Measurements from ENCODE around the gene DHPS. TPM values are rescaled to one million over a fixed set of nuclear protein-coding genes. Genes with fewer than 3 reads are reported as not detected.
"Not testable (repeated sequence)": the region's sequence is repeated elsewhere in the genome, so short reads cannot be mapped to it uniquely, and the experiment has no call there.

Gene DHPS
- total and polyA plus RNA-seq, 7 donors: 70.0 to 86.7 (median 83.8) TPM

DNA sequence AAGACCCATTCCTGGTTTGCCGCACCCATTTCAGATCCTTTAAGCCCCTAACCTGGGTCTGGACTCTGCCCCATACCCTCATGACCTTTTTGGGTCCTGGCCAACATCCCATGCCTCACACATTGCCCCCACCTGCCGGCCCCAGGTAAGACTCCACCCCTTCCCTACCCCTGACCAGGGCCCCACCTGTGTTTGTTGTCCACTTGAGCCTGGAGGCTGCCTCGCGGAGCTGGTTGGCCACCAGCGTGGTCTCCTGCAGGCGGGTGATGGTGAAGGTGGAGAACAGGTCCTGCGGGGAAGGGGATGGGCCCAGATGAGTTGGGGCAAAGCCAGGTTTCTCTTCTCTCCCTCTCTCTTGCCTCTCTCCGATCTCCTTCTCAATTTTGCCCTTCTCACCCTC lies 34.6 kb downstream of the DHPS start:
- WGBS, 3 donors: 70 to 75% (median 71%) methylated on average over 8 of the region's 8 CpGs
- Histone ChIP-seq H3K27me3 (ENCODE audit: insufficient read depth in 3 of 3, low read length in 2 of 3) (no peaks in the 10 kb centered on the region), H3K9me3 (no peaks in the 10 kb centered on the region), H3K4me3 (no peak overlapping the region), H3K27ac (no peak overlapping the region), H3K36me3 (ENCODE audit: insufficient read depth in 1 of 2, low read depth in 1 of 2) (peaks cover 0 to 12% of the 10 kb centered on the region in 2 donors), H3K4me1 (peaks cover 10% of the 10 kb centered on the region)
- DNase-seq (no peak), ATAC-seq (peak in 2 of 4 donors; percentile 4 to 16)
- intact Hi-C loops (cut with DNase I): no loop called here
- TF ChIP-seq, protein P1, sequence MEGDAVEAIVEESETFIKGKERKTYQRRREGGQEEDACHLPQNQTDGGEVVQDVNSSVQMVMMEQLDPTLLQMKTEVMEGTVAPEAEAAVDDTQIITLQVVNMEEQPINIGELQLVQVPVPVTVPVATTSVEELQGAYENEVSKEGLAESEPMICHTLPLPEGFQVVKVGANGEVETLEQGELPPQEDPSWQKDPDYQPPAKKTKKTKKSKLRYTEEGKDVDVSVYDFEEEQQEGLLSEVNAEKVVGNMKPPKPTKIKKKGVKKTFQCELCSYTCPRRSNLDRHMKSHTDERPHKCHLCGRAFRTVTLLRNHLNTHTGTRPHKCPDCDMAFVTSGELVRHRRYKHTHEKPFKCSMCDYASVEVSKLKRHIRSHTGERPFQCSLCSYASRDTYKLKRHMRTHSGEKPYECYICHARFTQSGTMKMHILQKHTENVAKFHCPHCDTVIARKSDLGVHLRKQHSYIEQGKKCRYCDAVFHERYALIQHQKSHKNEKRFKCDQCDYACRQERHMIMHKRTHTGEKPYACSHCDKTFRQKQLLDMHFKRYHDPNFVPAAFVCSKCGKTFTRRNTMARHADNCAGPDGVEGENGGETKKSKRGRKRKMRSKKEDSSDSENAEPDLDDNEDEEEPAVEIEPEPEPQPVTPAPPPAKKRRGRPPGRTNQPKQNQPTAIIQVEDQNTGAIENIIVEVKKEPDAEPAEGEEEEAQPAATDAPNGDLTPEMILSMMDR (IDR thresholded peaks at IDR 0.05): no peak

DNA sequence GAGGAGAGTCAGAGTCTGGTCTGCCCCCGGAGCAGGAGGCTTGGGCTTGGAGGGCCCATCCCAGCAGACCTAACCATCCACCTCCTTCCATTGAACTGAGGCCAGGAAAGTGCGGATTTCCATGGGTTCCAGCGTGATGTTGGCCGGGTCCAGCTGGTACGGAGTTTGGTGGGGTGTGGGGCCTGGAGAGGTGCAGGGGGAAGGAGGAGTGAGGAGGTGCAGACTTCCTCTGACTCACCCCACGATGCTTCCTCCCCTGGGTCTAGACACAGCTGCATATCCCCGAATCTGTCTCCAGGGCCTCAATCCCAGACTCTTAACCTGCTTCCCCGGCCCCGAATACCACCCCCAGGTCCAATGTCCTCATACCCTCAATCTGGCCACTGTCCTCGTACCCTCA lies 35.1 kb downstream of the DHPS start:
- Histone ChIP-seq H3K27ac (no peak overlapping the region), H3K4me3 (no peak overlapping the region), H3K36me3 (ENCODE audit: insufficient read depth in 1 of 2, low read depth in 1 of 2) (peaks cover 0 to 7% of the 10 kb centered on the region in 2 donors), H3K9me3 (no peaks in the 10 kb centered on the region), H3K27me3 (ENCODE audit: insufficient read depth in 3 of 3, low read length in 2 of 3) (no peaks in the 10 kb centered on the region), H3K4me1 (peaks cover 10% of the 10 kb centered on the region)
- DNase-seq (no peak), ATAC-seq (no peak)
- 77 to 82% (median 79%) methylated on average over 10 of the region's 10 CpGs for WGBS, 3 donors
- intact Hi-C loops (cut with DNase I): no loop called here
- TF ChIP-seq, protein P1 (IDR thresholded peaks at IDR 0.05): no peak

DNA sequence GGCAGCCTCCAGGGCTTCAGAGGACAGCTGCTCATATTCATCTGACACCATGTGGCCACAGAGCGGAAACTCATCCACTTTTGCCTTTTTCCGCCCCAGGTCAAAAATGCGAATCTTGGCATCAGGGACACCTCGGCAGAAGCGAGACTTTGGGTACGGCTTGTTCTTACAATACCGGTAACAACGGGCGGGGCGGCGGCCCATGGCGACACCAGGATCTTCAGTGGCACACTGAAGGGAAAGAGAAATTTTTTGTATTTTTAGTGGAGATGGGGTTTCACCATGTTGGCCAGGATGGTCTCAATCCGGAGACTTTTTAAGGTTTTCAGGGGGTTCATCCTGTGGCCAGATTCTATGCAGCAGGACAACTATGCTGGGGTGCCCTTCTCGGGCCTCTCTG lies 38.0 kb downstream of the DHPS start:
- H3K4me3 ChIP-seq; intact Hi-C loops (cut with DNase I); H3K4me1 ChIP-seq; DNase-seq; H3K27me3 ChIP-seq (ENCODE audit: insufficient read depth in 3 of 3, low read length in 2 of 3); ATAC-seq; H3K36me3 ChIP-seq (ENCODE audit: insufficient read depth in 1 of 2, low read depth in 1 of 2); H3K27ac ChIP-seq; H3K9me3 ChIP-seq: not testable (repeated sequence)
- WGBS, 3 donors: 91 to 94% (median 94%) methylated on average over 14 of the region's 14 CpGs

DNA sequence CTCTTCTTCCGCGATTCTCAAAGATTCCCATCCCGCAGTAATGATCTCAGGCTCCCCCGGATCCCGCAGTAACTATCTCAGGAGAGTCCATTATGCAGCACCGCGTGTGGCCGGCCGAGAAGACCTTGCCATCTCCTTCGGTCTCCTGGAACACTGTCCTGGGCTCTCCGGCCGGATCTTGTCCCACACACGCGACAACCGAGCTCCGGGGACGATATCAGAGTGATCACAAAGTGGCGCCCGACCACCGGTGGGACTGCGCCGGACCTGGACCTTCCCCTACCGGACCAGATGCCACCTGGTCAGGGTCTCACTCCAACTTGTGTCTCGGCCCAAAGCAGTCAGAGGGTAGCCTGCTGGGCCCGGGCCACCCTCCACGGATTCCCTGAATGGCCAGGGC lies 39.2 kb downstream of the DHPS start:
- WGBS, 3 donors: 90 to 91% (median 91%) methylated on average over 26 of the region's 26 CpGs
- ATAC-seq (no peak), DNase-seq (no peak)
- Histone ChIP-seq H3K27me3 (ENCODE audit: insufficient read depth in 3 of 3, low read length in 2 of 3) (no peaks in the 10 kb centered on the region), H3K36me3 (ENCODE audit: insufficient read depth in 1 of 2, low read depth in 1 of 2) (no peaks in the 10 kb centered on the region), H3K27ac (no peak overlapping the region), H3K9me3 (no peaks in the 10 kb centered on the region), H3K4me3 (no peak overlapping the region), H3K4me1 (no peaks in the 10 kb centered on the region)
- intact Hi-C loops (cut with DNase I): no loop called here
- TF ChIP-seq, protein P1 (IDR thresholded peaks at IDR 0.05): no peak

DNA sequence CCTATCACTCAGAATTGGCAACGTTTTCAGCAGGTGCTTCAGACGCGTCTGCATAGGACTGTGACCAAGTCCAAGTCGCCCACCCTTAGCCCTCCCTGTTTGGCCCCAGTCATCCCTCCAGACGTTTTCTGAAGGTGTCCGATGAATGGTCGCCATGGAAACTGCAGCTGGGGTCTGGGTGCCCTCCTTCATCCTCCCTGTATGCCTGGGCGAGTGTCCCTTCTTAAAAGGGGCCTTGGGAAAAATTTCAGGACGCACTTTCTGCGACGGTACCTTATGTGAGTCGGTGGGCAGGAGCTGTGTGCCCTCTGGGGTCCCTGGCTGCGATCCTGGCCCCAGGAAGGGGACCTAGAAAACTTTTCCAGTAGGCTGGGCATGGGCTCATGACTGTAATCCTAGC lies 40.2 kb downstream of the DHPS start:
- ATAC-seq (no peak), DNase-seq (no peak)
- intact Hi-C loops (cut with DNase I): no loop called here
- Histone ChIP-seq H3K4me3 (no peak overlapping the region), H3K36me3 (ENCODE audit: insufficient read depth in 1 of 2, low read depth in 1 of 2) (no peaks in the 10 kb centered on the region), H3K9me3 (no peaks in the 10 kb centered on the region), H3K27me3 (ENCODE audit: insufficient read depth in 3 of 3, low read length in 2 of 3) (no peaks in the 10 kb centered on the region), H3K27ac (no peak overlapping the region), H3K4me1 (no peaks in the 10 kb centered on the region)
- TF ChIP-seq, protein P1 (IDR thresholded peaks at IDR 0.05): no peak
- 59 to 71% (median 64%) methylated on average over 13 of the region's 13 CpGs for WGBS, 3 donors

All from psoas muscle (tissue), 8 donors.